ENCODE data around the gene CLVS2.

DNA sequence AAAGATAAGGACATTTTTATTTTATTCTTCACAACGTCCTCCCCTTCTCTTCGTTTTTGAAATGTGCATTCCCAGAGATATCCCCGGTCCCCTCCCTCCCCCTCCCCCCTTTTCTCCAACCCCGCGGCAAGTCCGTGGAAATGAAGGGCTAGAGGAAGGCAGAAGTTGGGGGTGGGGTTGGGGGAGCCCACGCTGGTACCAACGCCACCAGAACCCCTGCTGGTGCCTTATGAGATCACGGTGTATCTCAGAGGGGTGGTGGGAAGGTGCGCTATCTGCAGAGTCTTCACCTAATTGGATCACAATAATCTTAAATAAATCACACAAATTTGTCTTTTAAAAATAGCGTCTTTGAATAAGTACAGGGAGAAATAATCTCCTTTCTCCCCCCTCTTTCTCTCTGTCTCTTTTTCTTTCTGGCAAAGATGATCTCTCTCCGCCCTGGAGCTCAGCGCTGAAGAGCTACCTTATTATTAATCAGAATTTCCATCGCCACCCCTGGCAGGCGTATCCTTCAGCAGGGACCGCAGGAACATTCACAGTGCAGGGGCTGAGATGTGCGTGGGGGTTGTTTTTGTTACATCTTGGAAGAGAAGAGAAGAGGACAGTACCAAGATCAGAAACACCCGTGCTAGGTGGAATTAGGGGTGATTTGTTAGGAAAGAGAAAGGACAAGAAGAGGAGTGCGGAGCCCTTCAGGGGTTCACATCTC is 915 bp downstream of the CLVS2 start:
- TF ChIP-seq, protein P1, sequence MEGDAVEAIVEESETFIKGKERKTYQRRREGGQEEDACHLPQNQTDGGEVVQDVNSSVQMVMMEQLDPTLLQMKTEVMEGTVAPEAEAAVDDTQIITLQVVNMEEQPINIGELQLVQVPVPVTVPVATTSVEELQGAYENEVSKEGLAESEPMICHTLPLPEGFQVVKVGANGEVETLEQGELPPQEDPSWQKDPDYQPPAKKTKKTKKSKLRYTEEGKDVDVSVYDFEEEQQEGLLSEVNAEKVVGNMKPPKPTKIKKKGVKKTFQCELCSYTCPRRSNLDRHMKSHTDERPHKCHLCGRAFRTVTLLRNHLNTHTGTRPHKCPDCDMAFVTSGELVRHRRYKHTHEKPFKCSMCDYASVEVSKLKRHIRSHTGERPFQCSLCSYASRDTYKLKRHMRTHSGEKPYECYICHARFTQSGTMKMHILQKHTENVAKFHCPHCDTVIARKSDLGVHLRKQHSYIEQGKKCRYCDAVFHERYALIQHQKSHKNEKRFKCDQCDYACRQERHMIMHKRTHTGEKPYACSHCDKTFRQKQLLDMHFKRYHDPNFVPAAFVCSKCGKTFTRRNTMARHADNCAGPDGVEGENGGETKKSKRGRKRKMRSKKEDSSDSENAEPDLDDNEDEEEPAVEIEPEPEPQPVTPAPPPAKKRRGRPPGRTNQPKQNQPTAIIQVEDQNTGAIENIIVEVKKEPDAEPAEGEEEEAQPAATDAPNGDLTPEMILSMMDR (IDR thresholded peaks at IDR 0.05) = no peak
- no peak for TF ChIP-seq POLR2A (IDR thresholded peaks at IDR 0.05)

Measured in adrenal gland (tissue), 5 donors.